ENCODE results near the gene SCAF4.

GRCh38 chr21:31654340-31654739 is 77.6 kb downstream of the SCAF4 start:
- no peak for TF ChIP-seq CTCF (IDR thresholded peaks at IDR 0.05)
- TF ChIP-seq POLR2A (IDR thresholded peaks at IDR 0.05): no peak
